ENCODE measurements around the gene AHI1. TPM values are rescaled to one million over a fixed set of nuclear protein-coding genes. Genes with fewer than 3 reads are reported as not detected.

The AHI1 gene
- total and polyA plus RNA-seq, 2 donors (not counting 1 experiment from before 2014, with no cell fraction given): 8.3 to 61.7 TPM

DNA sequence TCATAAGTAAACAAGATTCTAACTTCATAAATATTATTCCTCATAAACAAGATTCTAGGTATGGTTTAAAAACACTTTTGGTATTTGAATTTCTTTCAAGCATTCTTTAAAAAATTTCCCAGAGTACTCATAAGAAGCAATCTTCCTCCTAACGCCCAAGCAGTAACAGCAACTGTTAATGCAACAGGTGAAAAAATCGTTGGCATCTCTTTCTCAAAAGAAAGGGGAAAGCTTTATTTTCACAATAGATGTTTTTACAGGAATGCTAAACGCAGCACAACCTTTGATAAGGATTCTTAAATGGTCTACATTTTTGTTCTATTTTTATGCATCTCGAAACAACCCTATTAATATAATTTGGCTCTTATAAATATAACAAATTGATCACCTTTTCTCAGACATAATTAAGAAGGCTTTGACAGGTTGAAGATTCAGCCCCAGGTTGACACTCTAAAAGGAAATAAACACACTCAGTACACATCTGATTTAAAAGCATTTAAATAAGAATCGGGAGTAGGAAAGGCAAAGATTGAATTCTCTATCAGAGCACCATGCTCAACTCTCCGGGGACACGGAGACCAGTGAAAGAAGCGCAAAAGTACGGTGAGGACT, 634 bp downstream of the AHI1 start:
- CTCF ChIA-PET: no interaction called here
- H3K27me3 ChIP-seq (replicated peaks in 1 of 4; ENCODE audit: control extremely low read depth in 1 of 4, control insufficient read depth in 3 of 4, insufficient read depth in 4 of 4, low read length in 3 of 4): no peaks in the 10 kb centered on the region
- H3K27ac ChIP-seq (ENCODE audit: low read length in 2 of 2): peak overlapping the region; percentile 67 to 99
- intact Hi-C loops (cut with micrococcal nuclease): loop anchor here (1.0 to 5.0 kb wide), 9 partner anchors 45 to 1545 kb away; partner anchors contain the start of genes BCLAF1, HBS1L, MTFR2 and MYB
- ATAC-seq (ENCODE audit: low read depth) (no peak), DNase-seq (no peak)
- H3K9ac ChIP-seq (ENCODE audit: low read length): peak overlapping the region; percentile 100
- no peak for TF ChIP-seq EZH2 (IDR thresholded peaks at IDR 0.05; ENCODE audit: borderline replicate concordance, insufficient read depth, low read depth, low read length, poor library complexity, severe bottlenecking)
- TF ChIP-seq, protein P1, sequence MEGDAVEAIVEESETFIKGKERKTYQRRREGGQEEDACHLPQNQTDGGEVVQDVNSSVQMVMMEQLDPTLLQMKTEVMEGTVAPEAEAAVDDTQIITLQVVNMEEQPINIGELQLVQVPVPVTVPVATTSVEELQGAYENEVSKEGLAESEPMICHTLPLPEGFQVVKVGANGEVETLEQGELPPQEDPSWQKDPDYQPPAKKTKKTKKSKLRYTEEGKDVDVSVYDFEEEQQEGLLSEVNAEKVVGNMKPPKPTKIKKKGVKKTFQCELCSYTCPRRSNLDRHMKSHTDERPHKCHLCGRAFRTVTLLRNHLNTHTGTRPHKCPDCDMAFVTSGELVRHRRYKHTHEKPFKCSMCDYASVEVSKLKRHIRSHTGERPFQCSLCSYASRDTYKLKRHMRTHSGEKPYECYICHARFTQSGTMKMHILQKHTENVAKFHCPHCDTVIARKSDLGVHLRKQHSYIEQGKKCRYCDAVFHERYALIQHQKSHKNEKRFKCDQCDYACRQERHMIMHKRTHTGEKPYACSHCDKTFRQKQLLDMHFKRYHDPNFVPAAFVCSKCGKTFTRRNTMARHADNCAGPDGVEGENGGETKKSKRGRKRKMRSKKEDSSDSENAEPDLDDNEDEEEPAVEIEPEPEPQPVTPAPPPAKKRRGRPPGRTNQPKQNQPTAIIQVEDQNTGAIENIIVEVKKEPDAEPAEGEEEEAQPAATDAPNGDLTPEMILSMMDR (IDR thresholded peaks at IDR 0.05): no peak
- H3K4me1 ChIP-seq (ENCODE audit: control insufficient read depth in 2 of 2, insufficient read depth in 2 of 2, low read length in 2 of 2): peaks cover 10 to 12% of the 10 kb centered on the region in 2 donors
- Mint-ChIP-seq H3K27me3 (no peaks in the 10 kb centered on the region), H3K4me3 (no peak overlapping the region), H3K4me1 (peaks cover 12% of the 10 kb centered on the region), H3K27ac (no peak overlapping the region), H3K9me3 (ENCODE audit: insufficient read depth) (no peaks in the 10 kb centered on the region)
- H2AFZ ChIP-seq (ENCODE audit: insufficient read depth, low read depth, low read length, poor library complexity, severe bottlenecking): peak overlapping the region; percentile 79
- no peaks in the 10 kb centered on the region for H3K36me3 ChIP-seq (replicated peaks in 1 of 2; ENCODE audit: control extremely low read depth in 1 of 2, control insufficient read depth in 1 of 2, extremely low read depth in 1 of 2, insufficient read depth in 2 of 2, low read length in 1 of 2)
- WGBS (ENCODE audit: insufficient coverage): 0% methylated on average over 4 of the region's 9 CpGs
- H3K4me2 ChIP-seq (replicated peaks; ENCODE audit: low read depth, low read length, poor library complexity, severe bottlenecking): peak overlapping the region; percentile 83
- H3K9me3 ChIP-seq (ENCODE audit: control extremely low read depth in 1 of 3, control insufficient read depth in 2 of 3, insufficient read depth in 1 of 3, low read length in 2 of 3): no peaks in the 10 kb centered on the region
- H3K4me3 ChIP-seq (ENCODE audit: control extremely low read depth in 1 of 5, extremely low read depth in 1 of 5, insufficient read depth in 1 of 5, low read depth in 2 of 5, low read length in 4 of 5): peak overlapping the region; percentile 82 to 97 (median 93)
- H4K20me1 ChIP-seq (ENCODE audit: control insufficient read depth, insufficient read depth, low read length, poor library complexity, severe bottlenecking): no peaks in the 10 kb centered on the region
- no peaks in the 10 kb centered on the region for H3K79me2 ChIP-seq (ENCODE audit: control insufficient read depth, insufficient read depth, low read length)
- POLR2A ChIA-PET: no interaction called here

DNA sequence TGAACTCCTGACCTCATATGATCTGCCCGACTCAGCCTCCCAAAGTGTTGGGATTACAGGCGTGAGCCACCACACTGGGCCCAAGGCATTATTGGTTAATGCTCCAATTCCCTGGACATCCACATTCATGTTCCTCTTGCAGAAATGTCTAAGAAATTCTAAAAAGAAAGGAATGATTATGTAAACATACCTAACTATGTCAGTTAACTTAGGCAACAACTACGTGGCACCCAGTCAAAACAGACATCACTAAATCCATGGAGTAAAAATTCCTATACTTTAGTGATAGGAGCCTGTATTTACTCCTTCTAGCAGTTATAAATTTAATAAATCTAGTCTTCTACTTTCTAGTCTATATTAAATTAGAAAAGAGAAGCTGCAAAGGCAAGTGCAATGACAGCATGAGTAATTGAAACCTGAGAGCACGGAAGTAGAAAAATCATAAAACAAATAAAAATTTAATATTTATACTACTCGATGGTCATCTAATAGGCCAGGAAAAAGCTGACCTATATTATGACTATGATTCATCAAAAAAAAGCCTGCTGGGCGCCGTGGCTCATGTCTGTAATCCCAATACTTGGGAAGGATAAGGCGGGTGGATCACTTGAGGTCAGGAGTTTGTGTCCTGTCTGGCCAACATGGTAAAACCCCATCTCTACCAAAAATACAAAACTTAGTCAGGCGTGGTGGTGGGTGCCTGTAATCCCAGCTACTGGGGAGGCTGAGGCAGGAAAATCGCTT, 4.2 kb downstream of the AHI1 start:
- H3K4me2 ChIP-seq (replicated peaks; ENCODE audit: low read depth, low read length, poor library complexity, severe bottlenecking): no peak overlapping the region
- H3K9me3 ChIP-seq (ENCODE audit: control extremely low read depth in 1 of 3, control insufficient read depth in 2 of 3, insufficient read depth in 1 of 3, low read length in 2 of 3): no peaks in the 10 kb centered on the region
- Mint-ChIP-seq H3K4me1 (peaks cover 12% of the 10 kb centered on the region), H3K27ac (no peak overlapping the region), H3K4me3 (no peak overlapping the region), H3K9me3 (ENCODE audit: insufficient read depth) (no peaks in the 10 kb centered on the region), H3K27me3 (no peaks in the 10 kb centered on the region)
- H3K4me1 ChIP-seq (ENCODE audit: control insufficient read depth in 2 of 2, insufficient read depth in 2 of 2, low read length in 2 of 2): peaks cover 6 to 9% of the 10 kb centered on the region in 2 donors
- TF ChIP-seq, protein P1 (IDR thresholded peaks at IDR 0.05): no peak
- H3K27me3 ChIP-seq (replicated peaks in 1 of 4; ENCODE audit: control extremely low read depth in 1 of 4, control insufficient read depth in 3 of 4, insufficient read depth in 4 of 4, low read length in 3 of 4): no peaks in the 10 kb centered on the region
- H3K4me3 ChIP-seq (ENCODE audit: control extremely low read depth in 1 of 5, extremely low read depth in 1 of 5, insufficient read depth in 1 of 5, low read depth in 2 of 5, low read length in 4 of 5): no peak overlapping the region
- ATAC-seq (ENCODE audit: low read depth) (no peak), DNase-seq (no peak)
- no peak overlapping the region for H2AFZ ChIP-seq (ENCODE audit: insufficient read depth, low read depth, low read length, poor library complexity, severe bottlenecking)
- WGBS (ENCODE audit: insufficient coverage): 96% methylated on average over 4 of the region's 10 CpGs
- H4K20me1 ChIP-seq (ENCODE audit: control insufficient read depth, insufficient read depth, low read length, poor library complexity, severe bottlenecking): no peaks in the 10 kb centered on the region
- H3K27ac ChIP-seq (ENCODE audit: low read length in 2 of 2): no peak overlapping the region
- H3K9ac ChIP-seq (ENCODE audit: low read length): no peak overlapping the region
- ChIA-PET CTCF (interaction anchor here (1.8 to 2.7 kb wide), 2 partner anchors 13 to 733 kb away, joined by 7 read pairs; no protein-coding TSS in a partner anchor), POLR2A (interaction anchor here (0.7 kb wide), 1 partner anchor 31 kb away, joined by 5 read pairs; no protein-coding TSS in a partner anchor)
- no peaks in the 10 kb centered on the region for H3K36me3 ChIP-seq (replicated peaks in 1 of 2; ENCODE audit: control extremely low read depth in 1 of 2, control insufficient read depth in 1 of 2, extremely low read depth in 1 of 2, insufficient read depth in 2 of 2, low read length in 1 of 2)
- intact Hi-C loops (cut with micrococcal nuclease): no loop called here
- no peaks in the 10 kb centered on the region for H3K79me2 ChIP-seq (ENCODE audit: control insufficient read depth, insufficient read depth, low read length)

Measured in B cell (primary cell).